ENCODE results near the gene PTPRQ. TPM values are rescaled to one million over a fixed set of nuclear protein-coding genes. Genes with fewer than 3 reads are reported as not detected.

The PTPRQ gene
- polyA plus RNA-seq, 1 donor (not counting 4 experiments of a cell fraction or from before 2014, with no cell fraction given), result 0.01 TPM

GRCh38 chr12:80641936-80642335, 197.9 kb downstream of the PTPRQ start:
- Histone ChIP-seq H3K9me3 (ENCODE audit: control insufficient read depth, low read depth, low read length) (no peaks in the 10 kb centered on the region), H4K20me1 (ENCODE audit: control insufficient read depth, extremely low read depth, insufficient read depth, low read length) (no peaks in the 10 kb centered on the region), H3K27me3 (ENCODE audit: control insufficient read depth, extremely low read depth, insufficient read depth, low read length) (no peaks in the 10 kb centered on the region), H3K36me3 (ENCODE audit: control insufficient read depth in 2 of 2, extremely low read depth in 1 of 2, insufficient read depth in 2 of 2, low read length in 2 of 2) (no peaks in the 10 kb centered on the region), H3K79me2 (ENCODE audit: control insufficient read depth, insufficient read depth, low read length) (no peaks in the 10 kb centered on the region), H3K4me3 (ENCODE audit: control insufficient read depth in 2 of 3, extremely low read depth in 1 of 3, insufficient read depth in 2 of 3, low read depth in 1 of 3, low read length in 3 of 3) (no peak overlapping the region), H3K27ac (ENCODE audit: control insufficient read depth, insufficient read depth, low read length) (no peak overlapping the region), H3K9ac (ENCODE audit: control insufficient read depth, extremely low read depth, insufficient read depth, low read length) (no peak overlapping the region), H3K9me1 (ENCODE audit: control insufficient read depth, extremely low read depth, insufficient read depth, low read length) (no peaks in the 10 kb centered on the region), H3K4me1 (ENCODE audit: control insufficient read depth, extremely low read depth, insufficient read depth, low read length) (no peaks in the 10 kb centered on the region), H2AFZ (ENCODE audit: control insufficient read depth, low read length) (no peak overlapping the region), H3K4me2 (ENCODE audit: control insufficient read depth, extremely low read depth, insufficient read depth, low read depth, low read length) (no peak overlapping the region)
- TF ChIP-seq EZH2 (IDR thresholded peaks at IDR 0.05; ENCODE audit: low read length) (no peak), CTCF (optimal IDR thresholded peaks at IDR 0.05 in 1 of 3, IDR thresholded peaks at IDR 0.05 in 1 of 3, conservative IDR thresholded peaks at IDR 0.05 in 1 of 3; ENCODE audit: extremely low read depth in 1 of 3, insufficient read depth in 2 of 3, low read length in 3 of 3) (no peak)
- dilution Hi-C loops (cut with MboI; ENCODE audit: extremely low pct_ligation_motif_present, low sequenced_read_pairs), result no loop called here
- DNase-seq (ENCODE audit: low read depth, low spot score) (no peak), FAIRE-seq (no peak)

GRCh38 chr12:80643961-80644360, 199.9 kb downstream of the PTPRQ start:
- FAIRE-seq (no peak), DNase-seq (ENCODE audit: low read depth, low spot score) (no peak)
- Histone ChIP-seq H3K36me3 (ENCODE audit: control insufficient read depth in 2 of 2, extremely low read depth in 1 of 2, insufficient read depth in 2 of 2, low read length in 2 of 2) (no peaks in the 10 kb centered on the region), H3K27ac (ENCODE audit: control insufficient read depth, insufficient read depth, low read length) (no peak overlapping the region), H3K9me1 (ENCODE audit: control insufficient read depth, extremely low read depth, insufficient read depth, low read length) (no peaks in the 10 kb centered on the region), H3K79me2 (ENCODE audit: control insufficient read depth, insufficient read depth, low read length) (no peaks in the 10 kb centered on the region), H4K20me1 (ENCODE audit: control insufficient read depth, extremely low read depth, insufficient read depth, low read length) (no peaks in the 10 kb centered on the region), H3K27me3 (ENCODE audit: control insufficient read depth, extremely low read depth, insufficient read depth, low read length) (no peaks in the 10 kb centered on the region), H3K4me1 (ENCODE audit: control insufficient read depth, extremely low read depth, insufficient read depth, low read length) (no peaks in the 10 kb centered on the region), H3K4me3 (ENCODE audit: control insufficient read depth in 2 of 3, extremely low read depth in 1 of 3, insufficient read depth in 2 of 3, low read depth in 1 of 3, low read length in 3 of 3) (no peak overlapping the region), H3K9me3 (ENCODE audit: control insufficient read depth, low read depth, low read length) (no peaks in the 10 kb centered on the region), H3K9ac (ENCODE audit: control insufficient read depth, extremely low read depth, insufficient read depth, low read length) (no peak overlapping the region), H3K4me2 (ENCODE audit: control insufficient read depth, extremely low read depth, insufficient read depth, low read depth, low read length) (no peak overlapping the region), H2AFZ (ENCODE audit: control insufficient read depth, low read length) (no peak overlapping the region)
- no peak for TF ChIP-seq CTCF (optimal IDR thresholded peaks at IDR 0.05 in 1 of 3, IDR thresholded peaks at IDR 0.05 in 1 of 3, conservative IDR thresholded peaks at IDR 0.05 in 1 of 3; ENCODE audit: extremely low read depth in 1 of 3, insufficient read depth in 2 of 3, low read length in 3 of 3)
- no peak for TF ChIP-seq EZH2 (IDR thresholded peaks at IDR 0.05; ENCODE audit: low read length)
- dilution Hi-C loops (cut with MboI; ENCODE audit: extremely low pct_ligation_motif_present, low sequenced_read_pairs), result no loop called here

All from keratinocyte (primary cell).